Measurements from ENCODE around the gene RFX3. TPM values are rescaled to one million over a fixed set of nuclear protein-coding genes. Genes with fewer than 3 reads are reported as not detected.
"Not testable (repeated sequence)": the region's sequence is repeated elsewhere in the genome, so short reads cannot be mapped to it uniquely, and the experiment has no call there.

RFX3 gene
- total and polyA plus RNA-seq, 2 donors from 2014 or later: 1.6 to 17.8 TPM

- H3K4me3 ChIP-seq (ENCODE audit: low read length in 3 of 3): no peak overlapping the region
- no peak overlapping the region for H3K27ac ChIP-seq (ENCODE audit: low read depth in 2 of 2, low read length in 2 of 2)
- H3K4me1 ChIP-seq (ENCODE audit: control insufficient read depth in 2 of 3, insufficient read depth in 2 of 3, low read depth in 1 of 3, low read length in 3 of 3): no peaks in the 10 kb centered on the region
- no peaks in the 10 kb centered on the region for H3K36me3 ChIP-seq (ENCODE audit: control insufficient read depth in 2 of 3, insufficient read depth in 3 of 3, low read length in 3 of 3)
- no peak overlapping the region for H3K9ac ChIP-seq (ENCODE audit: low read length in 3 of 3)
- FAIRE-seq (no peak), DNase-seq (no peak)
- no peaks in the 10 kb centered on the region for H3K27me3 ChIP-seq (ENCODE audit: control insufficient read depth, insufficient read depth, low read length)
- no peaks in the 10 kb centered on the region for H3K9me3 ChIP-seq (ENCODE audit: control insufficient read depth in 2 of 3, insufficient read depth in 1 of 3, low read length in 3 of 3)
- intact Hi-C loops (cut with DNase I): no loop called here
- no peak for TF ChIP-seq CTCF (IDR thresholded peaks at IDR 0.05; ENCODE audit: borderline replicate concordance, extremely low read depth, insufficient read depth)
Observed at GRCh38 chr9:3323714-3324113, 202.1 kb downstream of the RFX3 start.

DNA sequence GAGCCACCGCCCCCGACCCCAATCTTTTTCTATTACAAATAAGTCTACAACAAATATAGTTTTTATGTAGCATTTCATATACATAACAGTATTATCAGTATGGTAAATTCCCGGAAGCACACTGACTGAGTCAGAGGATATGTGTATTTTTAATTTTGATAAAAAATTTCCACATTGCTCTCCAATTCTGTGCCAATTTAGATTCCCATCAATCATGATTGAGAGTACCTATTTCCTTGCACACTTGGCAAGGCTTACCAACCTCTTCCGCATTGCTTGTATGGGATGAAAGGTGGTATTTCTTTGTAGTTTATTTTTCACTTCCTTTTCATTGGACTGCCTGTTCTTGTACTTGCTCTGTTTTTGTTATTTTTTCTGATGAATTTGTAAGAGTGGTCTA is 204.6 kb downstream of the RFX3 start:
- Histone ChIP-seq H3K4me3 (ENCODE audit: low read length in 3 of 3) (no peak overlapping the region), H3K4me1 (ENCODE audit: control insufficient read depth in 2 of 3, insufficient read depth in 2 of 3, low read depth in 1 of 3, low read length in 3 of 3) (no peaks in the 10 kb centered on the region), H3K27me3 (ENCODE audit: control insufficient read depth, insufficient read depth, low read length) (no peaks in the 10 kb centered on the region), H3K27ac (ENCODE audit: low read depth in 2 of 2, low read length in 2 of 2) (no peak overlapping the region), H3K9ac (ENCODE audit: low read length in 3 of 3) (no peak overlapping the region), H3K9me3 (ENCODE audit: control insufficient read depth in 2 of 3, insufficient read depth in 1 of 3, low read length in 3 of 3) (no peaks in the 10 kb centered on the region), H3K36me3 (ENCODE audit: control insufficient read depth in 2 of 3, insufficient read depth in 3 of 3, low read length in 3 of 3) (no peaks in the 10 kb centered on the region)
- intact Hi-C loops (cut with DNase I): no loop called here
- DNase-seq: no peak
- no peak for FAIRE-seq
- TF ChIP-seq CTCF (IDR thresholded peaks at IDR 0.05; ENCODE audit: borderline replicate concordance, extremely low read depth, insufficient read depth): no peak

GRCh38 chr9:3312595-3312994 is 213.2 kb downstream of the RFX3 start:
- FAIRE-seq; H3K4me1 ChIP-seq (ENCODE audit: control insufficient read depth in 2 of 3, insufficient read depth in 2 of 3, low read depth in 1 of 3, low read length in 3 of 3); H3K9me3 ChIP-seq (ENCODE audit: control insufficient read depth in 2 of 3, insufficient read depth in 1 of 3, low read length in 3 of 3); H3K27ac ChIP-seq (ENCODE audit: low read depth in 2 of 2, low read length in 2 of 2); H3K27me3 ChIP-seq (ENCODE audit: control insufficient read depth, insufficient read depth, low read length); H3K4me3 ChIP-seq (ENCODE audit: low read length in 3 of 3); H3K9ac ChIP-seq (ENCODE audit: low read length in 3 of 3); H3K36me3 ChIP-seq (ENCODE audit: control insufficient read depth in 2 of 3, insufficient read depth in 3 of 3, low read length in 3 of 3); intact Hi-C loops (cut with DNase I): not testable (repeated sequence)
- peak in 1 of 5 donors; percentile 66 for DNase-seq

DNA sequence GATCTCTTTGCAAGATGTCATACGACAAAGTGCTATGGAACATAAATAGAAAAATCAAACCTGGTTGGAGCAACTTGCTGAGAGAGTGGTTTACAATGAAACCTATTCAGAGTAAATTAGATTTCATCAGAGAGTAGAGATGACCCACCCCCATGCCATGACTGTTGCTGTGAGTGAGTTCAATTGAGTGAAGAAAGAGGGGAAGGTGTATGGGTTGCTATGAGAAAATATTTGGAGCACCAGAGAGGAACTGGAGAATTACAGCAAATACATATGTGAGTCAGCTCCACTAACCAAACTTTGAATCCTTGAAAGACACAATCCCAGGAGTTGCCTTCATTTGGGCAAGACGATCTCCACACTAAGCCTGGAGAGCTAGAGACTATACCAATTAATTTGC is 217.2 kb downstream of the RFX3 start:
- no peak for FAIRE-seq
- no peak overlapping the region for H3K9ac ChIP-seq (ENCODE audit: low read length in 3 of 3)
- no peaks in the 10 kb centered on the region for H3K36me3 ChIP-seq (ENCODE audit: control insufficient read depth in 2 of 3, insufficient read depth in 3 of 3, low read length in 3 of 3)
- H3K9me3 ChIP-seq (ENCODE audit: control insufficient read depth in 2 of 3, insufficient read depth in 1 of 3, low read length in 3 of 3): no peaks in the 10 kb centered on the region
- intact Hi-C loops (cut with DNase I): no loop called here
- H3K4me1 ChIP-seq (ENCODE audit: control insufficient read depth in 2 of 3, insufficient read depth in 2 of 3, low read depth in 1 of 3, low read length in 3 of 3): no peaks in the 10 kb centered on the region
- no peak overlapping the region for H3K4me3 ChIP-seq (ENCODE audit: low read length in 3 of 3)
- H3K27ac ChIP-seq (ENCODE audit: low read depth in 2 of 2, low read length in 2 of 2): no peak overlapping the region
- TF ChIP-seq CTCF (IDR thresholded peaks at IDR 0.05; ENCODE audit: borderline replicate concordance, extremely low read depth, insufficient read depth): no peak
- no peaks in the 10 kb centered on the region for H3K27me3 ChIP-seq (ENCODE audit: control insufficient read depth, insufficient read depth, low read length)
- no peak for DNase-seq

GRCh38 chr9:3304388-3304787 is 221.4 kb downstream of the RFX3 start:
- H3K36me3 ChIP-seq (ENCODE audit: control insufficient read depth in 2 of 3, insufficient read depth in 3 of 3, low read length in 3 of 3); DNase-seq; intact Hi-C loops (cut with DNase I); H3K4me3 ChIP-seq (ENCODE audit: low read length in 3 of 3); H3K4me1 ChIP-seq (ENCODE audit: control insufficient read depth in 2 of 3, insufficient read depth in 2 of 3, low read depth in 1 of 3, low read length in 3 of 3); H3K9me3 ChIP-seq (ENCODE audit: control insufficient read depth in 2 of 3, insufficient read depth in 1 of 3, low read length in 3 of 3); FAIRE-seq; H3K27ac ChIP-seq (ENCODE audit: low read depth in 2 of 2, low read length in 2 of 2); H3K9ac ChIP-seq (ENCODE audit: low read length in 3 of 3); H3K27me3 ChIP-seq (ENCODE audit: control insufficient read depth, insufficient read depth, low read length): not testable (repeated sequence)
